ENCODE measurements around the gene VMAC.
"Not testable (repeated sequence)": the region's sequence is repeated elsewhere in the genome, so short reads cannot be mapped to it uniquely, and the experiment has no call there.

The VMAC gene

GRCh38 chr19:5883157-5883873 is 21.4 kb upstream of the VMAC start:
- DNase-seq (ENCODE audit: low read depth) = not testable (repeated sequence)

GRCh38 chr19:5884065-5884811 is 20.4 kb upstream of the VMAC start:
- DNase-seq (ENCODE audit: low read depth) = not testable (repeated sequence)

GRCh38 chr19:5889288-5889971 is 15.2 kb upstream of the VMAC start:
- DNase-seq (ENCODE audit: low read depth) = no peak

- no peak for DNase-seq (ENCODE audit: low read depth)
Observed at GRCh38 chr19:5890099-5890498, 14.6 kb upstream of the VMAC start.

- no peak for DNase-seq (ENCODE audit: low read depth)
Observed at GRCh38 chr19:5891572-5891937, 13.1 kb upstream of the VMAC start.

- DNase-seq (ENCODE audit: low read depth) = no peak
Observed at GRCh38 chr19:5891938-5892771, 12.5 kb upstream of the VMAC start.

GRCh38 chr19:5892772-5893275 is 11.8 kb upstream of the VMAC start:
- no peak for DNase-seq (ENCODE audit: low read depth)

- DNase-seq (ENCODE audit: low read depth) = no peak
Observed at GRCh38 chr19:5893296-5893903, 11.3 kb upstream of the VMAC start.

GRCh38 chr19:5893907-5894703 is 10.6 kb upstream of the VMAC start:
- DNase-seq (ENCODE audit: low read depth) = no peak

GRCh38 chr19:5894704-5895349 is 9.8 kb upstream of the VMAC start:
- DNase-seq (ENCODE audit: low read depth) = no peak

- DNase-seq (ENCODE audit: low read depth) = no peak
Observed at GRCh38 chr19:5895409-5895808, 9.3 kb upstream of the VMAC start.

- no peak for DNase-seq (ENCODE audit: low read depth)
Observed at GRCh38 chr19:5895890-5896289, 8.8 kb upstream of the VMAC start.

- no peak for DNase-seq (ENCODE audit: low read depth)
Observed at GRCh38 chr19:5896365-5897076, 8.2 kb upstream of the VMAC start.

GRCh38 chr19:5897189-5897969 is 7.3 kb upstream of the VMAC start:
- DNase-seq (ENCODE audit: low read depth) = no peak

- no peak for DNase-seq (ENCODE audit: low read depth)
Observed at GRCh38 chr19:5899728-5900526, 4.7 kb upstream of the VMAC start.

- no peak for DNase-seq (ENCODE audit: low read depth)
Observed at GRCh38 chr19:5900976-5901375, 3.7 kb upstream of the VMAC start.

GRCh38 chr19:5903056-5903623 is 1.5 kb upstream of the VMAC start:
- no peak for DNase-seq (ENCODE audit: low read depth)
